HEK293 (cell line): ENCODE measurements around the gene TP63.

Source experiments
- CTCF ChIA-PET: fragments of 350-600 bp; formaldehyde crosslinking; extraction: SDS; loops from one replicate; lab custom pipeline; 2021; ENCODE audit warnings: antibody characterized with exemption; lab: Yijun Ruan, JAX
- POLR2A ChIA-PET: fragments of 300-600 bp; formaldehyde crosslinking; extraction: SDS; loops from one replicate; lab custom pipeline; 2020; ENCODE audit warnings: antibody characterized with exemption, inconsistent platforms; lab: Yijun Ruan, JAX
- H3K27ac ChIP-seq: fragments of 200-500 bp; sonication (Bioruptor generic); 2 replicates; pipeline ENCODE4 v1.5.1; 2014; ENCODE audit warnings: low read depth, low read length, control low read depth, inconsistent platforms; ENCODE audit errors: extremely low read depth
- H3K36me3 ChIP-seq, 2 experiments: fragments of 200-500 bp in 1 of 2; sonication (Bioruptor generic) in 1 of 2; 1 replicate in 1 of 2; 2 replicates in 1 of 2; pipeline ENCODE4 v1.5.1; 2014 to 2017; ENCODE audit warnings: inconsistent platforms in 2 of 2, low read length in 2 of 2; ENCODE audit not compliant: control insufficient read depth in 2 of 2, insufficient read depth in 1 of 2
- H3K4me1 ChIP-seq: fragments of 200-500 bp; sonication (Bioruptor generic); 2 replicates; pipeline ENCODE4 v1.5.1; 2014; ENCODE audit warnings: mild to moderate bottlenecking, low read length, inconsistent platforms; ENCODE audit not compliant: control insufficient read depth, insufficient read depth
- H3K4me3 ChIP-seq: 2 replicates; pipeline ENCODE4 v1.5.1; 2011; ENCODE audit warnings: low read depth, mild to moderate bottlenecking, control low read depth, low read length, moderate library complexity
- H3K9me3 ChIP-seq: fragments of 200-500 bp; sonication (Bioruptor generic); 2 replicates; pipeline ENCODE4 v1.5.1; 2014; ENCODE audit warnings: low read depth, low read length, inconsistent platforms; ENCODE audit not compliant: control insufficient read depth, insufficient read depth
- EGR2 ChIP-seq: fragments of 450-650 bp; formaldehyde crosslinking; IDR thresholded peaks from 2 replicates; pipeline ENCODE4 v1.5.1; 2016; ENCODE audit warnings: low read depth, missing biosample characterization, missing genetic modification characterization
- OVOL3 ChIP-seq: fragments of 450-650 bp; formaldehyde crosslinking; IDR thresholded peaks from 2 replicates; pipeline ENCODE4 v1.5.1; 2016; ENCODE audit warnings: missing biosample characterization, missing genetic modification characterization
- SCRT1 ChIP-seq: fragments of 450-650 bp; formaldehyde crosslinking; IDR thresholded peaks from 2 replicates; pipeline ENCODE4 v1.5.1; 2016; ENCODE audit warnings: missing biosample characterization, missing genetic modification characterization, borderline replicate concordance
- TRIM28 ChIP-seq: IDR thresholded peaks from 2 replicates; pipeline ENCODE4 v1.6.1; 2011; ENCODE audit warnings: low read length, control low read depth, borderline replicate concordance
- WT1 ChIP-seq: fragments of 450-650 bp; formaldehyde crosslinking; IDR thresholded peaks from 2 replicates; pipeline ENCODE4 v1.5.1; 2016; ENCODE audit warnings: missing biosample characterization, missing genetic modification characterization
- ZIC2 ChIP-seq: fragments of 450-650 bp; formaldehyde crosslinking; IDR thresholded peaks from 2 replicates; pipeline ENCODE4 v1.5.1; 2016; ENCODE audit warnings: missing biosample characterization, missing genetic modification characterization
- ZNF248 ChIP-seq: fragments of 450-650 bp; formaldehyde crosslinking; IDR thresholded peaks from 2 replicates; pipeline ENCODE4 v1.5.1; 2017; ENCODE audit warnings: missing biosample characterization, missing genetic modification characterization
- ZNF266 ChIP-seq: fragments of 450-650 bp; formaldehyde crosslinking; IDR thresholded peaks from 2 replicates; pipeline ENCODE4 v1.5.1; 2016; ENCODE audit warnings: missing biosample characterization, missing genetic modification characterization, low read depth
- ZNF335 ChIP-seq: fragments of 450-650 bp; formaldehyde crosslinking; conservative IDR thresholded peaks from 2 replicates; pipeline ENCODE4 v1.5.1; 2016; ENCODE audit warnings: missing biosample characterization, missing genetic modification characterization
- ZNF426 ChIP-seq: fragments of 450-650 bp; formaldehyde crosslinking; IDR thresholded peaks from 2 replicates; pipeline ENCODE4 v1.5.1; 2017; ENCODE audit warnings: missing biosample characterization, missing genetic modification characterization, mild to moderate bottlenecking, inconsistent platforms, moderate library complexity
- ZNF837 ChIP-seq: fragments of 450-650 bp; formaldehyde crosslinking; IDR thresholded peaks from 2 replicates; pipeline ENCODE4 v1.5.1; 2016; ENCODE audit warnings: missing biosample characterization, missing genetic modification characterization
- TF ChIP-seq, protein P1 (sequence below): fragments of 450-650 bp; formaldehyde crosslinking; IDR thresholded peaks from 2 replicates; pipeline ENCODE4 v1.5.1; 2016; ENCODE audit warnings: missing biosample characterization, missing genetic modification characterization
- TF ChIP-seq, protein P2 (sequence below): fragments of 450-650 bp; formaldehyde crosslinking; IDR thresholded peaks from 2 replicates; pipeline ENCODE4 v1.5.1; 2016; ENCODE audit warnings: missing biosample characterization, missing genetic modification characterization
- TF ChIP-seq, protein P3 (sequence below): fragments of 450-650 bp; formaldehyde crosslinking; IDR thresholded peaks from 2 replicates; pipeline ENCODE4 v1.5.1; 2016; ENCODE audit warnings: missing biosample characterization, missing genetic modification characterization, low read depth
- TF ChIP-seq, protein P4 (sequence below): fragments of 450-650 bp; formaldehyde crosslinking; IDR thresholded peaks from 2 replicates; pipeline ENCODE4 v1.5.1; 2016; ENCODE audit warnings: missing biosample characterization, missing genetic modification characterization
- TF ChIP-seq, protein P5 (sequence below): fragments of 450-650 bp; IDR thresholded peaks from 2 replicates; pipeline ENCODE4 v1.5.1; 2018; ENCODE audit warnings: missing biosample characterization, mild to moderate bottlenecking, missing genetic modification characterization

Gene TP63

DNA sequence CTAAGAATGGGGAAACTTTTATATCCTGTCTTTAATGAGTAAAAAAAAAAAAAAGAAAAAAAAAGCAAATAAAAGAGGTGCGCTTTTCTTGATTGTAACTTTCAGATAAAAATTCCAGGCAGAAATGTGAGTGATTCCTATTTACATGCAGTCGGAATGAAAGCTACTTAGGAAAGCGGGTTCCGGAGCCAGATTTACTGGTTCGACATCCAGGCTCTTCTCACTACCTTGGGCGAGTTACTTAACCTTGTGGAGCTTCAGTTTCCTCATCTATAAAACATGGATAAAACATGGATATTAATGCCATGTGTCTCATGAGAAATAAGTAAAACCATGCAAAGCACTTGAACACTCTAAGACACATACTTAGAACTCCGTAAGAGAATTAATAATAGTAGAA, 169.2 kb downstream of the TP63 start (continued):
- TF ChIP-seq, protein P1, sequence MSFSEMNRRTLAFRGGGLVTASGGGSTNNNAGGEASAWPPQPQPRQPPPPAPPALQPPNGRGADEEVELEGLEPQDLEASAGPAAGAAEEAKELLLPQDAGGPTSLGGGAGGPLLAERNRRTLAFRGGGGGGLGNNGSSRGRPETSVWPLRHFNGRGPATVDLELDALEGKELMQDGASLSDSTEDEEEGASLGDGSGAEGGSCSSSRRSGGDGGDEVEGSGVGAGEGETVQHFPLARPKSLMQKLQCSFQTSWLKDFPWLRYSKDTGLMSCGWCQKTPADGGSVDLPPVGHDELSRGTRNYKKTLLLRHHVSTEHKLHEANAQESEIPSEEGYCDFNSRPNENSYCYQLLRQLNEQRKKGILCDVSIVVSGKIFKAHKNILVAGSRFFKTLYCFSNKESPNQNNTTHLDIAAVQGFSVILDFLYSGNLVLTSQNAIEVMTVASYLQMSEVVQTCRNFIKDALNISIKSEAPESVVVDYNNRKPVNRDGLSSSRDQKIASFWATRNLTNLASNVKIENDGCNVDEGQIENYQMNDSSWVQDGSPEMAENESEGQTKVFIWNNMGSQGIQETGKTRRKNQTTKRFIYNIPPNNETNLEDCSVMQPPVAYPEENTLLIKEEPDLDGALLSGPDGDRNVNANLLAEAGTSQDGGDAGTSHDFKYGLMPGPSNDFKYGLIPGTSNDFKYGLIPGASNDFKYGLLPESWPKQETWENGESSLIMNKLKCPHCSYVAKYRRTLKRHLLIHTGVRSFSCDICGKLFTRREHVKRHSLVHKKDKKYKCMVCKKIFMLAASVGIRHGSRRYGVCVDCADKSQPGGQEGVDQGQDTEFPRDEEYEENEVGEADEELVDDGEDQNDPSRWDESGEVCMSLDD (tag by site-specific recombination), result no peak
- TF ChIP-seq, protein P2, sequence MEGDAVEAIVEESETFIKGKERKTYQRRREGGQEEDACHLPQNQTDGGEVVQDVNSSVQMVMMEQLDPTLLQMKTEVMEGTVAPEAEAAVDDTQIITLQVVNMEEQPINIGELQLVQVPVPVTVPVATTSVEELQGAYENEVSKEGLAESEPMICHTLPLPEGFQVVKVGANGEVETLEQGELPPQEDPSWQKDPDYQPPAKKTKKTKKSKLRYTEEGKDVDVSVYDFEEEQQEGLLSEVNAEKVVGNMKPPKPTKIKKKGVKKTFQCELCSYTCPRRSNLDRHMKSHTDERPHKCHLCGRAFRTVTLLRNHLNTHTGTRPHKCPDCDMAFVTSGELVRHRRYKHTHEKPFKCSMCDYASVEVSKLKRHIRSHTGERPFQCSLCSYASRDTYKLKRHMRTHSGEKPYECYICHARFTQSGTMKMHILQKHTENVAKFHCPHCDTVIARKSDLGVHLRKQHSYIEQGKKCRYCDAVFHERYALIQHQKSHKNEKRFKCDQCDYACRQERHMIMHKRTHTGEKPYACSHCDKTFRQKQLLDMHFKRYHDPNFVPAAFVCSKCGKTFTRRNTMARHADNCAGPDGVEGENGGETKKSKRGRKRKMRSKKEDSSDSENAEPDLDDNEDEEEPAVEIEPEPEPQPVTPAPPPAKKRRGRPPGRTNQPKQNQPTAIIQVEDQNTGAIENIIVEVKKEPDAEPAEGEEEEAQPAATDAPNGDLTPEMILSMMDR (tag by site-specific recombination), result no peak
- no peak for TF ChIP-seq EGR2 (tag by site-specific recombination)

DNA sequence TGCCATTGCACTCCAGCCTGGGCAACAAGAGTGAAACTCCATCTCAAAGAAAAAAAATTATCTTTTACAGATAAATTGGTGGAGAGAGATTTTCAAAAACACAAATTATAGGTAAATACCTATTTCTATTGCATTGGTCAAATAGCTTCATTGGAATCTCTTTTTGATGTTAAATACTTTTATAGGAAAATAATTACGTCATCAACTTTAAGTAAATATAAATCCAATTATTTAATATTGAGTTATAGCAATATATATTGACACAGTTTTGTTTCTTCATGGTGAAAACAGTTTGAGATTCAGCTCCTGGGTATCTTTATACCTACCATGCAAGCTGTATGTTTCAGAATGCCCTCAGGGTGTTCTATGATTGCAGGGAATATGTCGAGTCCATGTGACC, 172.1 kb downstream of the TP63 start:
- no peaks in the 10 kb centered on the region for H3K36me3 ChIP-seq
- H3K9me3 ChIP-seq, result no peaks in the 10 kb centered on the region
- H3K4me1 ChIP-seq, result no peaks in the 10 kb centered on the region
- POLR2A ChIA-PET, result no interaction called here
- no peak overlapping the region for H3K27ac ChIP-seq
- CTCF ChIA-PET, result no interaction called here
- TF ChIP-seq, protein P3, sequence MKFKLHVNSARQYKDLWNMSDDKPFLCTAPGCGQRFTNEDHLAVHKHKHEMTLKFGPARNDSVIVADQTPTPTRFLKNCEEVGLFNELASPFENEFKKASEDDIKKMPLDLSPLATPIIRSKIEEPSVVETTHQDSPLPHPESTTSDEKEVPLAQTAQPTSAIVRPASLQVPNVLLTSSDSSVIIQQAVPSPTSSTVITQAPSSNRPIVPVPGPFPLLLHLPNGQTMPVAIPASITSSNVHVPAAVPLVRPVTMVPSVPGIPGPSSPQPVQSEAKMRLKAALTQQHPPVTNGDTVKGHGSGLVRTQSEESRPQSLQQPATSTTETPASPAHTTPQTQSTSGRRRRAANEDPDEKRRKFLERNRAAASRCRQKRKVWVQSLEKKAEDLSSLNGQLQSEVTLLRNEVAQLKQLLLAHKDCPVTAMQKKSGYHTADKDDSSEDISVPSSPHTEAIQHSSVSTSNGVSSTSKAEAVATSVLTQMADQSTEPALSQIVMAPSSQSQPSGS, result 0 out of 2 replicates have a peak, but pooled peaks have one; percentile 6
- TF ChIP-seq ZNF837 (tag by site-specific recombination), result no peak
- no peak overlapping the region for H3K4me3 ChIP-seq

DNA sequence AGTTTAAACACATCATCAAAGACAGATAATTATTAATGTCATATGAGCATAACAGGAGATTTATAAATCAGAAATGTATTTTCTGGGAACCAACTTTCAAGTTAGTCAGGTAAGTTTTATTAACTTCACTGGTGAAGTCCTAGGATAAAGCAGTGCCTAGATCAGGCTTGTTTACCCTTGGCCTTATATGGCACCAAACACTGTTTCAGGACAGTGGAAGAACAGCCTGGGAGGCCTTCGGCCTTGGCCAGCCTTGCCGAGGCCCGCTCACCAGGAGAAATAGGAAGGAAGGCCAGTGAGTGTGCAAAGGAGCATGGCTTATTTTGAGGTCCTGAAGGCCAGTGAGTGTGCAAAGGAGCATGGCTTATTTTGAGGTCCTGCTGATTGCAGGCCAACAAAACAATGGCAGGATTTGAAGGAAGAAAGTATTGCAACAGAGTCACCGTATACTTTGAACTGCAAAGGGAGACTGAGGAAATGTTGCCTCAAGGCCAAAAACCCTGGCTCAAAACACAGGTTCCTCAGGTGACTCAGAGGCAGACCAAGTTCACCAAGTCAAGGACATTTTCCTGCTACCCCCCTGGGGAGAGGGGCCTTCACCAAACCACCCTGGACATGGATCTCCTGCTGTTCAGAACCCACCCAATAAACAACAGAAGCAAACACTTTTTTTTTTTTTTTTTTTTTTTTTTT, 174.3 kb downstream of the TP63 start:
- TF ChIP-seq ZNF335 (tag by site-specific recombination) (no peak), OVOL3 (tag by site-specific recombination) (no peak)
- TF ChIP-seq, protein P4, sequence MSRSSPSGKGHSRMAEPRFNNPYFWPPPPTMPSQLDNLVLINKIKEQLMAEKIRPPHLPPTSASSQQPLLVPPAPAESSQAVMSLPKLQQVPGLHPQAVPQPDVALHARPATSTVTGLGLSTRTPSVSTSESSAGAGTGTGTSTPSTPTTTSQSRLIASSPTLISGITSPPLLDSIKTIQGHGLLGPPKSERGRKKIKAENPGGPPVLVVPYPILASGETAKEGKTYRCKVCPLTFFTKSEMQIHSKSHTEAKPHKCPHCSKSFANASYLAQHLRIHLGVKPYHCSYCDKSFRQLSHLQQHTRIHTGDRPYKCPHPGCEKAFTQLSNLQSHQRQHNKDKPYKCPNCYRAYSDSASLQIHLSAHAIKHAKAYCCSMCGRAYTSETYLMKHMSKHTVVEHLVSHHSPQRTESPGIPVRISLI (tag by site-specific recombination), result 0 out of 2 replicates have a peak, but pooled peaks have one; percentile 19
- no peak overlapping the region for H3K4me3 ChIP-seq
- POLR2A ChIA-PET, result no interaction called here
- H3K9me3 ChIP-seq, result no peaks in the 10 kb centered on the region
- no peaks in the 10 kb centered on the region for H3K4me1 ChIP-seq
- no peaks in the 10 kb centered on the region for H3K36me3 ChIP-seq
- H3K27ac ChIP-seq, result no peak overlapping the region
- CTCF ChIA-PET, result interaction anchor here (0.7 kb wide), 1 partner anchor 21 kb away, joined by 5 read pairs; no protein-coding TSS in a partner anchor

DNA sequence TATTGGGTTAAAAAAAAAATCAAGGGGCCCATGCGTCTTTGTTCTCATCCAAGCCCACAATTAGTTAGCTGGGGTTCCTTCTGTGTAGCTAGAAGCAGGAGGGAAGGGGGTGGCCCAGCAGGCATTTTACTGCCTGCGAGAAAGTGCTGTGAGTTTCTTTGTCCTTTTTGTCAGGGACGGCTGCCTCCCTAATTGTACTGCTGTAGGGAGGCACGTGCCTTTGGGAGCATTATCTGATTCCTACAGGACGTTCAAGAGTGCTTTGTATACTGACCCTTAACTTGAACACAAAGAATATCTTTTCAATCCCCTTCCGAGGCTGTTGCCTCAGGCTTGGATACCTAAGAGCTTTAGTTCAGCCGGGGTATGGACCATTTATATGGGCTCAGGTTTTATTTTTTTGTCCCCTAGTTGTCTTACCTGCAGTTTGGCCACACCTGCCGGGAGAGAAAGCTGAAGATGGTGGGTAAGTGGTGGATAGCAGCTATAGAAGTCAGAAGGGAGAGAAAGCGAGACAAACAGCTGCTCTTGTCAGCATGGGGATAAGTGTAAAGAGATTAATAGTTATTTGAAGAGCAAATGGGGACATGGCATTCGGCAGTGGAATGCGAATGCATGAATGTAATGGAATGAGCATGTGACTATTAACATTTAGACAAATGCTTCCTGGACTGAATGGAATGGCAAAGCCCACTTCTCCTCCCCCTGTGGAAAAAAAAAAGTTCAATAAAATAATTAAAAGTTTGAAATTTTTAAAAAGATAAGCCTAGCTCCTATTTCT, 175.2 kb downstream of the TP63 start:
- TF ChIP-seq ZNF426 (no peak), TRIM28 (no peak), WT1 (tag by site-specific recombination) (no peak), ZNF248 (tag by site-specific recombination) (no peak), ZIC2 (tag by site-specific recombination) (peak; percentile 43; the same call in 1 of the 2 replicates), SCRT1 (tag by site-specific recombination) (no peak), ZNF266 (tag by site-specific recombination) (no peak)
- TF ChIP-seq, protein P5, sequence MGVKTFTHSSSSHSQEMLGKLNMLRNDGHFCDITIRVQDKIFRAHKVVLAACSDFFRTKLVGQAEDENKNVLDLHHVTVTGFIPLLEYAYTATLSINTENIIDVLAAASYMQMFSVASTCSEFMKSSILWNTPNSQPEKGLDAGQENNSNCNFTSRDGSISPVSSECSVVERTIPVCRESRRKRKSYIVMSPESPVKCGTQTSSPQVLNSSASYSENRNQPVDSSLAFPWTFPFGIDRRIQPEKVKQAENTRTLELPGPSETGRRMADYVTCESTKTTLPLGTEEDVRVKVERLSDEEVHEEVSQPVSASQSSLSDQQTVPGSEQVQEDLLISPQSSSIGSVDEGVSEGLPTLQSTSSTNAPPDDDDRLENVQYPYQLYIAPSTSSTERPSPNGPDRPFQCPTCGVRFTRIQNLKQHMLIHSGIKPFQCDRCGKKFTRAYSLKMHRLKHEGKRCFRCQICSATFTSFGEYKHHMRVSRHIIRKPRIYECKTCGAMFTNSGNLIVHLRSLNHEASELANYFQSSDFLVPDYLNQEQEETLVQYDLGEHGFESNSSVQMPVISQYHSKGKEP, result no peak

More for the DNA sequence above, 175.2 kb downstream of the TP63 start:
- Histone ChIP-seq H3K27ac (no peak overlapping the region), H3K36me3 (no peaks in the 10 kb centered on the region), H3K4me3 (no peak overlapping the region), H3K9me3 (no peaks in the 10 kb centered on the region), H3K4me1 (no peaks in the 10 kb centered on the region)
- ChIA-PET CTCF (interaction anchor here (0.7 kb wide), 1 partner anchor 22 kb away, joined by 5 read pairs; no protein-coding TSS in a partner anchor), POLR2A (no interaction called here)
